Thoracic aorta (tissue), 2 donors: ENCODE data around the gene UBAC2. TPM values are rescaled to one million over a fixed set of nuclear protein-coding genes. Genes with fewer than 3 reads are reported as not detected.
"Not testable (repeated sequence)": the region's sequence is repeated elsewhere in the genome, so short reads cannot be mapped to it uniquely, and the experiment has no call there.

Source experiments
- ATAC-seq: fragments of 150-250 bp; one replicate; pipeline ENCODE4 v1.8.0; 2017; ENCODE audit warnings: low read depth; ENCODE audit not compliant: insufficient number of reproducible peaks, low FRiP score
- DNase-seq: peaks from one replicate; pipeline ENCODE4 v3.0.0-alpha.2; 2020; ENCODE audit warnings: low spot score
- H3K27ac ChIP-seq, 2 donors: fragments of 200-600 bp; sonication (generic); 1 replicate in 1 of 2; 2 replicates in 1 of 2; pipeline ENCODE4 v1.5.1; 2016; ENCODE audit warnings: mild to moderate bottlenecking in 2 of 2, moderate library complexity in 2 of 2
- H3K27me3 ChIP-seq: fragments of 200-600 bp; sonication (generic); replicated peaks from 2 replicates; pipeline ENCODE4 v1.6.0; 2016; ENCODE audit warnings: mild to moderate bottlenecking; ENCODE audit not compliant: insufficient read depth
- H3K36me3 ChIP-seq: fragments of 200-600 bp; sonication (generic); one replicate; pipeline ENCODE4 v1.5.1; 2016
- H3K4me1 ChIP-seq, 2 donors: fragments of 200-600 bp; sonication (generic); 1 replicate in 1 of 2; 2 replicates in 1 of 2; pipeline versions ENCODE4 v1.5.1 to v1.6.0; 2016; ENCODE audit warnings: low read depth in 2 of 2, mild to moderate bottlenecking in 1 of 2; ENCODE audit not compliant: control insufficient read depth in 1 of 2
- H3K4me3 ChIP-seq: fragments of 200-600 bp; sonication (generic); 2 replicates; pipeline ENCODE4 v1.5.1; 2016; ENCODE audit warnings: mild to moderate bottlenecking
- H3K9me3 ChIP-seq: fragments of 200-600 bp; sonication (generic); 2 replicates; pipeline ENCODE4 v1.5.1; 2016
- total RNA-seq, 2 donors: library from RNA; depleted of rRNA; stranded (reverse); fragments of >200 nt; gene quantifications; one replicate each; pipeline versions ENCODE4 v1.1.0 to v1.2.3, GENCODE V29; 2016
- TF ChIP-seq, protein P1 (sequence below): fragments of 200-600 bp; sonication (generic); IDR thresholded peaks from one replicate; pipeline ENCODE4 v1.5.1; 2019; ENCODE audit warnings: antibody characterized with exemption

Gene UBAC2
- total RNA-seq, 2 donors from 2014 or later, result 41.3 to 49.7 TPM

DNA sequence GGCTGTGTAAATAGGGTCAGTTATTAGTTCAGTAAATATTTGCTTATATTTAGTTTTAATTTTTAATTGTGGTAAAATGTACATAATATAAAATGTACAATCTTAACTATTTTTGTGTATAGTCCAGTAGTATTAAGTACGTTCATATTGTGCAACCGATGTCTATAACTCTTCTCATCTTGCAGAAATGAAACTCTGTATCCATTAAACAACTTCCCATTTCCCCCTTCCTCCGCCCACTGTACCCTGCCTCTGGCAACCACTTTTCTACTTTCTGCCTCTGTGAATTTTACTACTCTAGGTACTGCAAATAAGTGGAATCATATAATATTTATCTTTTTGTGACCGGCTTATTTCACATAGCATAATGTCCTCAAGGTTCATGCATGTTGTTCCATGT is 24.4 kb downstream of the UBAC2 start:
- TF ChIP-seq, protein P1, sequence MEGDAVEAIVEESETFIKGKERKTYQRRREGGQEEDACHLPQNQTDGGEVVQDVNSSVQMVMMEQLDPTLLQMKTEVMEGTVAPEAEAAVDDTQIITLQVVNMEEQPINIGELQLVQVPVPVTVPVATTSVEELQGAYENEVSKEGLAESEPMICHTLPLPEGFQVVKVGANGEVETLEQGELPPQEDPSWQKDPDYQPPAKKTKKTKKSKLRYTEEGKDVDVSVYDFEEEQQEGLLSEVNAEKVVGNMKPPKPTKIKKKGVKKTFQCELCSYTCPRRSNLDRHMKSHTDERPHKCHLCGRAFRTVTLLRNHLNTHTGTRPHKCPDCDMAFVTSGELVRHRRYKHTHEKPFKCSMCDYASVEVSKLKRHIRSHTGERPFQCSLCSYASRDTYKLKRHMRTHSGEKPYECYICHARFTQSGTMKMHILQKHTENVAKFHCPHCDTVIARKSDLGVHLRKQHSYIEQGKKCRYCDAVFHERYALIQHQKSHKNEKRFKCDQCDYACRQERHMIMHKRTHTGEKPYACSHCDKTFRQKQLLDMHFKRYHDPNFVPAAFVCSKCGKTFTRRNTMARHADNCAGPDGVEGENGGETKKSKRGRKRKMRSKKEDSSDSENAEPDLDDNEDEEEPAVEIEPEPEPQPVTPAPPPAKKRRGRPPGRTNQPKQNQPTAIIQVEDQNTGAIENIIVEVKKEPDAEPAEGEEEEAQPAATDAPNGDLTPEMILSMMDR, result no peak
- no peak for DNase-seq
- Histone ChIP-seq H3K4me1 (peaks cover 39 to 42% of the 10 kb centered on the region in 2 donors), H3K27me3 (no peaks in the 10 kb centered on the region), H3K36me3 (no peaks in the 10 kb centered on the region), H3K9me3 (no peaks in the 10 kb centered on the region), H3K27ac (no peak overlapping the region), H3K4me3 (no peak overlapping the region)
- no peak for ATAC-seq

DNA sequence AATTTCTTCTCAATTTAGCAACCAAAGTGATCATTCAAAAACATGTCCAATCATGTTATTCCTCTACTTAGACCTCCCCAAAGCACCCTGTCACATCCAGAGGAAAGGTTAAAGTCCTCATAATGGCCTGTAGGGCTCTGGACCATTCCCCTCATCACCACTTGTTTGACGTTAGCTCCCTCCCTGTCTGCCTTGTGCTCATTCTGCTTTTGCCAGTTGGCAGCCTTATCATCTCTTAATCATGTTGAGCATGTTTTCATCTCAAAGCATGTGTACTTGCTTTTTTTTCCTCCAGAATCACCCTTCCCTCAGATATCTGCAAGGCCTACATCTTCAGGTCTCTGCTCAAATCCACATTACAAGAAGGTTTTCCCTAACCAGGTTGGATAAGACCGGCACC is 25.9 kb downstream of the UBAC2 start:
- no peak overlapping the region for H3K27ac ChIP-seq
- no peak overlapping the region for H3K4me3 ChIP-seq
- no peaks in the 10 kb centered on the region for H3K36me3 ChIP-seq
- H3K27me3 ChIP-seq, result no peaks in the 10 kb centered on the region
- TF ChIP-seq, protein P1, result no peak
- DNase-seq, result no peak
- no peaks in the 10 kb centered on the region for H3K9me3 ChIP-seq
- ATAC-seq, result no peak
- H3K4me1 ChIP-seq, result peaks cover 31% of the 10 kb centered on the region in 2 donors

DNA sequence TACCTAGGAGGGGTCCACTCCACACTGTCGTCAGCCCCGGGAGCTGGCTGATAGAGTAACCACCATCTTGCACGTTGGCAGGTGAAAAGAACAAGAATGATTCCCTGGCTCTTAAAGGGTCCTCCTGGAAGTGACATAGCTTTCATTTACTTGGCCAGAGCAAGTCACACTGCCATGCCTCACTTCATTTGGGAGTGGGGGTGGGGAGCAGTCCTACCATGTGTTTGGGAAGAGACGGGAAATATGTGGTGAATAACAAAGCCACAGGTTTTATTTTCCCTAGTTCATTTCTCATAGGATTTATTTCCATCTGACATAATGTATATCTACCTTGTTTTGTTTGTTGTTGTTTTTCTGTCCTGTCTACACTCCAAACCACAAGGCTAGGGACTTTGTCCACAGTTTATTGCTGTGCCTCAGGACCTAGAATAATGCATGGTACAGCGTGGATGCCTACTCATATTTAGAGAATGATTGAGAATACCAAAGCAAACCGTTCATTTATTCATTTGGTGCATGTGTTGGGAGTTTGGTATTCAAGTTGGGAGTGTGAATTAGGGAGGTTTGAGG is 26.8 kb downstream of the UBAC2 start:
- ATAC-seq (no peak), DNase-seq (no peak)
- Histone ChIP-seq H3K4me3 (no peak overlapping the region), H3K27ac (no peak overlapping the region), H3K9me3 (no peaks in the 10 kb centered on the region), H3K4me1 (peaks cover 29 to 31% of the 10 kb centered on the region in 2 donors), H3K27me3 (no peaks in the 10 kb centered on the region), H3K36me3 (no peaks in the 10 kb centered on the region)
- TF ChIP-seq, protein P1, result no peak

DNA sequence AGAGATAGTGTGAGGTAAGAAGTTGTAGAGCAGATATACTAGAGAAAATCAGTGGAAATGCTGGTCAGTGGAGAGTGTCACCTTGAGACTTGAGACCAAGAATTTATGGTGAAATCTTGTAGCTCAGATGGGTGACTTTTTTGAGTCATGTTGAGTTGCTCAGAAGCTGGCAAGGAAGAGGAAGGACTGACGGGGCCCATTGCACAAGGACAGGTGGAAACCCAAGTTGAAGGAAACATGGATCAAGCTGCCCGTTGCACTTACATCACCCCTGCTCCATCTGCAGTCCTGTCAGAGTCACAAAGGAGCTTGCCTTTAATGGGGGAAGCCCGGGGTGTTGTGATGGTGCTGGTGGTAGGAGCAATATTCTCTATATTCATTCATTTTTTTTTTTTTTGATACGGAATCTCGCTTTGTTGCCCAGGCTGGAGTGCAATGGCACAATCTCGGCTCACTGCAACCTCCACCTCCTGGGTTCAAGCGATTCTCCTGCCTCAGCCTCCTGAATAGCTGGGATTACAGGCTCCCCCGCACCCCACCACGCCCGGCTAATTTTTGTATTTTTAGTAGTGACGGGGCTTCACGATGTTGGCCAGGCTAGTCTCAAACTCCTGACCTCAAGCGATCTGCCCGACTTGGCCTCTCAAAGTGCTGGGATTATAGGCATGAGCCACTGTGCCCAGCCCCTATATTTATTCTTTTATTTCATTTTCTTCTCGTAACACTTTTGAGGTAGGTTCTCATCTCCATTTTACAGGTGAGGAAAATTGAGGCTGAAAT is 27.4 kb downstream of the UBAC2 start:
- no peak overlapping the region for H3K27ac ChIP-seq
- DNase-seq (no peak), ATAC-seq (no peak)
- no peaks in the 10 kb centered on the region for H3K9me3 ChIP-seq
- H3K36me3 ChIP-seq, result no peaks in the 10 kb centered on the region
- no peaks in the 10 kb centered on the region for H3K27me3 ChIP-seq
- TF ChIP-seq, protein P1, result no peak
- H3K4me1 ChIP-seq, result peaks cover 29 to 31% of the 10 kb centered on the region in 2 donors
- peak overlapping the region; percentile 10 for H3K4me3 ChIP-seq

DNA sequence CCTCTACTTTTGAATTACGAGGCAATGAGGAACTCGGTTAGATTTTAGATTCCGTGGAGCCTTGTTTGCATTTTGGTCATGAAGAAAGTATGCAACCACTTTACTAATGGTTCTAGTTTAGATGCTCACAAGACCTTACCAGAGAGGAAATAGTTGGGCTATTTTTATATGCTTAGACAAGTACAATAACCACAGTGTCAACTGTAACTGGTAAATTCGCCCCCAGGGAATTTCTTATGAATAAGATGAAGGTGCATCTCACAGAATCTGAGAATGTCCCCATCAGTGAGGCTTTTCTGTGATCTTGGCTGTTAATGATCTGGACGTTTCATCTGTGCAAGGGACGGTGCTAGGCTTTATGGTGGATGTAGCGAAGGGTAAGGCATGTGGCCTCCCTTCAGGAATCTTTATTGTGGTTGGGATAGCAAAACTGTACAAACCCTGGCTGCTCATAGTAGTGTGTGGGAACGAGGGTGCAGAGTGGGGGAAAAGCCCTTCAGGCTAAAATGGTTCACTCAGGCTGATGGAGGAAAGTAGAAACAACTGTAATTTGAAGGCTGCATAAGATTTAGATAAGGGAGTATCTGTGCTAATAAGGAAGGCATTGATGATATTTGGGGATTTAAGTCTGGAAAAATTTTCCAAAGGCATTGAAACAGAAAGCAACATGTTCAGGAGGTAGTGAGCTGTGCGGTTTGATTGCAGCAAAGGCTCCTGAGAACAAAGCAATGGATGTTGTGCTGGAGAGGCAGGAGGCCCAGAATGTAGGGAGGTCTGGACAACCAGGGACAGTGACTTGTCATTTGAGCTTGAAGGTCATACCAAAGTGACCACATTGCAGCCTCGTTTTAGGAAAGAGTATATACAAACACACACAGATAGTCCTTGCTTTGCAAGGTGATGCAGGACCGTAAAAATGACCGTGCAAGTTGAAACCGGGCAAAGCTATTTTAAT is 28.4 kb downstream of the UBAC2 start:
- ATAC-seq, result no peak

DNA sequence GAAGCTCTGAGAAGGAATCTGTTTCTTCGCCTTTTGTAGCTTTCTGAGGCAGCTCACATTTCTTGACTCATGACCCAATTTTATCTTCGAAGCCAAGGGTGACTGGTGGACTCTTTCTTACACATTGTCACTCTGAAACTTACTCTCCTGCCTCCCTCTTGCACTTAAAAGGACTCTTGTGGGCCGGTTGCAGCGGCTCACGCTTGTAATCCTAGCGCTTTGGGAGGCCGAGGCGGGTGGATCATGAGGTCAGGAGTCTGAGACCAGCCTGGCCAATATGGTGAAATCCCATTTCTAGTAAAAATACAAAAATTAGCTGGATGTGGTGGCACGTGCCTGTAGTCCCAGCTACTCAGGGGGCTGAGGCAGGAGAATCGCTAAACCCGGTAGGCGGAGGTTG is 29.9 kb downstream of the UBAC2 start:
- peaks cover 21 to 22% of the 10 kb centered on the region in 2 donors for H3K4me1 ChIP-seq
- not testable (repeated sequence) for H3K27me3 ChIP-seq, H3K9me3 ChIP-seq, ATAC-seq, H3K4me3 ChIP-seq, H3K27ac ChIP-seq, DNase-seq, H3K36me3 ChIP-seq

More for the DNA sequence above, 28.4 kb downstream of the UBAC2 start:
- TF ChIP-seq, protein P1, result no peak
- Histone ChIP-seq H3K27ac (peak overlapping the region in 1 of 2 donors; percentile 9), H3K36me3 (no peaks in the 10 kb centered on the region), H3K9me3 (no peaks in the 10 kb centered on the region), H3K27me3 (no peaks in the 10 kb centered on the region), H3K4me1 (peaks cover 25% of the 10 kb centered on the region in 2 donors), H3K4me3 (peak overlapping the region; percentile 26)
- DNase-seq, result no peak
